Ishikawa (cell line): ENCODE results near the gene SLC11A1.

Source experiments
- CEBPB ChIP-seq: IDR thresholded peaks from 2 replicates; pipeline ENCODE4 v1.6.1; 2012
- CREB1 ChIP-seq: IDR thresholded peaks from 2 replicates; pipeline ENCODE4 v1.6.1; 2012; ENCODE audit warnings: low read depth
- EGR1 ChIP-seq: IDR thresholded peaks from 2 replicates; pipeline ENCODE4 v1.6.1; 2012
- EP300 ChIP-seq: IDR thresholded peaks from 2 replicates; pipeline ENCODE4 v1.6.1; 2012; ENCODE audit warnings: borderline replicate concordance
- FOXM1 ChIP-seq: IDR thresholded peaks from 2 replicates; pipeline ENCODE4 v1.6.1; 2012; ENCODE audit warnings: low read depth, borderline replicate concordance
- MAX ChIP-seq: IDR thresholded peaks from 2 replicates; pipeline ENCODE4 v1.6.1; 2012
- NFIC ChIP-seq: IDR thresholded peaks from 2 replicates; pipeline ENCODE4 v1.6.1; 2012
- RAD21 ChIP-seq: IDR thresholded peaks from 2 replicates; pipeline ENCODE4 v1.6.1; 2012; ENCODE audit warnings: low read depth
- TAF1 ChIP-seq: IDR thresholded peaks from 2 replicates; pipeline ENCODE4 v1.6.1; 2012; ENCODE audit warnings: low read depth, mild to moderate bottlenecking
- TCF12 ChIP-seq: IDR thresholded peaks from 2 replicates; pipeline ENCODE4 v1.6.1; 2012; ENCODE audit warnings: low read depth
- TEAD4 ChIP-seq: IDR thresholded peaks from 2 replicates; pipeline ENCODE4 v1.6.1; 2012
- YY1 ChIP-seq: IDR thresholded peaks from 2 replicates; pipeline ENCODE4 v1.6.1; 2012; ENCODE audit warnings: low read depth
- ZBTB7A ChIP-seq: IDR thresholded peaks from 2 replicates; pipeline ENCODE4 v1.6.1; 2012; ENCODE audit warnings: low read depth
- TF ChIP-seq, protein P1 (sequence below): IDR thresholded peaks from 2 replicates; pipeline ENCODE4 v1.6.1; 2012; ENCODE audit warnings: low read depth, mild to moderate bottlenecking
- TF ChIP-seq, protein P2 (sequence below): IDR thresholded peaks from 2 replicates; pipeline ENCODE4 v1.6.1; 2012

Gene SLC11A1

GRCh38 chr2:218386505-218387368, 4.7 kb downstream of the SLC11A1 start:
- TF ChIP-seq, protein P1, sequence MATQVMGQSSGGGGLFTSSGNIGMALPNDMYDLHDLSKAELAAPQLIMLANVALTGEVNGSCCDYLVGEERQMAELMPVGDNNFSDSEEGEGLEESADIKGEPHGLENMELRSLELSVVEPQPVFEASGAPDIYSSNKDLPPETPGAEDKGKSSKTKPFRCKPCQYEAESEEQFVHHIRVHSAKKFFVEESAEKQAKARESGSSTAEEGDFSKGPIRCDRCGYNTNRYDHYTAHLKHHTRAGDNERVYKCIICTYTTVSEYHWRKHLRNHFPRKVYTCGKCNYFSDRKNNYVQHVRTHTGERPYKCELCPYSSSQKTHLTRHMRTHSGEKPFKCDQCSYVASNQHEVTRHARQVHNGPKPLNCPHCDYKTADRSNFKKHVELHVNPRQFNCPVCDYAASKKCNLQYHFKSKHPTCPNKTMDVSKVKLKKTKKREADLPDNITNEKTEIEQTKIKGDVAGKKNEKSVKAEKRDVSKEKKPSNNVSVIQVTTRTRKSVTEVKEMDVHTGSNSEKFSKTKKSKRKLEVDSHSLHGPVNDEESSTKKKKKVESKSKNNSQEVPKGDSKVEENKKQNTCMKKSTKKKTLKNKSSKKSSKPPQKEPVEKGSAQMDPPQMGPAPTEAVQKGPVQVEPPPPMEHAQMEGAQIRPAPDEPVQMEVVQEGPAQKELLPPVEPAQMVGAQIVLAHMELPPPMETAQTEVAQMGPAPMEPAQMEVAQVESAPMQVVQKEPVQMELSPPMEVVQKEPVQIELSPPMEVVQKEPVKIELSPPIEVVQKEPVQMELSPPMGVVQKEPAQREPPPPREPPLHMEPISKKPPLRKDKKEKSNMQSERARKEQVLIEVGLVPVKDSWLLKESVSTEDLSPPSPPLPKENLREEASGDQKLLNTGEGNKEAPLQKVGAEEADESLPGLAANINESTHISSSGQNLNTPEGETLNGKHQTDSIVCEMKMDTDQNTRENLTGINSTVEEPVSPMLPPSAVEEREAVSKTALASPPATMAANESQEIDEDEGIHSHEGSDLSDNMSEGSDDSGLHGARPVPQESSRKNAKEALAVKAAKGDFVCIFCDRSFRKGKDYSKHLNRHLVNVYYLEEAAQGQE: no peak
- TF ChIP-seq EGR1 (no peak), TEAD4 (no peak), FOXM1 (no peak), ZBTB7A (no peak), RAD21 (no peak), EP300 (no peak), TAF1 (no peak), TCF12 (no peak), CEBPB (no peak), MAX (no peak), YY1 (no peak)
- TF ChIP-seq, protein P2, sequence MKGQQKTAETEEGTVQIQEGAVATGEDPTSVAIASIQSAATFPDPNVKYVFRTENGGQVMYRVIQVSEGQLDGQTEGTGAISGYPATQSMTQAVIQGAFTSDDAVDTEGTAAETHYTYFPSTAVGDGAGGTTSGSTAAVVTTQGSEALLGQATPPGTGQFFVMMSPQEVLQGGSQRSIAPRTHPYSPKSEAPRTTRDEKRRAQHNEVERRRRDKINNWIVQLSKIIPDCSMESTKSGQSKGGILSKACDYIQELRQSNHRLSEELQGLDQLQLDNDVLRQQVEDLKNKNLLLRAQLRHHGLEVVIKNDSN: no peak

DNA sequence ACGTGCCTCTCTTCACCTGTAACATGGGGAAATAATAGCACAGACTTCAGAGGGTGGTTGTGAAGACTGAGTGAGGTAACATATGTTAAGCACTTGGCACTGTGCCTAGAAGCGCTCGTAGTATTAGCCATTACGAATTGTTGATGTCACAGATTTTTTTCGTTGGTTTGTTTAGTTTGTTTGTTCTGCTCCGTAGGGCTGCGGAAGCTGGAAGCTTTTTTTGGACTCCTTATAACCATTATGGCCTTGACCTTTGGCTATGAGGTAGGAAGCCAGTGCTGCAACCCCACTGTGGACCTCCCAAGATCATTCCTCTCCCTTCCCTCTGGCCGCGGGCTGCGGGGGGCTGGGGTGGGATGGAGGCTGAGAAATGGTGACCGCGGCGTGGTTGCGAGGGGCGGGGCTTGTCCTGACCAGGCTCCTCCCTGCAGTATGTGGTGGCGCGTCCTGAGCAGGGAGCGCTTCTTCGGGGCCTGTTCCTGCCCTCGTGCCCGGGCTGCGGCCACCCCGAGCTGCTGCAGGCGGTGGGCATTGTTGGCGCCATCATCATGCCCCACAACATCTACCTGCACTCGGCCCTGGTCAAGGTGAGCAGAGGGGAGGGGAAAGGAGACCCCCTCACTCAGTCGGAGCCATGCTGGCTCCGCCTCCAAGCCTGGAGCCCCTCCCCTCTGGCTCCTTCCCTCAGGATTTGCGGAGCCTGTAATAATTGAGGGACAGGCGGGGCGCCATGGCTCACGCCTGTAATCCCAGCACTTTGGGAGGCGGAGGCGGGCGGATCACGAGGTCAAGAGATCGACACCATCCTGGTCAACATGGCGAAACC, 5.5 kb downstream of the SLC11A1 start:
- TF ChIP-seq YY1 (peak; percentile 26; the same call in 1 of the 2 replicates), TAF1 (no peak), NFIC (peak; percentile 45; the same call in 1 of the 2 replicates), MAX (peak; percentile 46)

DNA sequence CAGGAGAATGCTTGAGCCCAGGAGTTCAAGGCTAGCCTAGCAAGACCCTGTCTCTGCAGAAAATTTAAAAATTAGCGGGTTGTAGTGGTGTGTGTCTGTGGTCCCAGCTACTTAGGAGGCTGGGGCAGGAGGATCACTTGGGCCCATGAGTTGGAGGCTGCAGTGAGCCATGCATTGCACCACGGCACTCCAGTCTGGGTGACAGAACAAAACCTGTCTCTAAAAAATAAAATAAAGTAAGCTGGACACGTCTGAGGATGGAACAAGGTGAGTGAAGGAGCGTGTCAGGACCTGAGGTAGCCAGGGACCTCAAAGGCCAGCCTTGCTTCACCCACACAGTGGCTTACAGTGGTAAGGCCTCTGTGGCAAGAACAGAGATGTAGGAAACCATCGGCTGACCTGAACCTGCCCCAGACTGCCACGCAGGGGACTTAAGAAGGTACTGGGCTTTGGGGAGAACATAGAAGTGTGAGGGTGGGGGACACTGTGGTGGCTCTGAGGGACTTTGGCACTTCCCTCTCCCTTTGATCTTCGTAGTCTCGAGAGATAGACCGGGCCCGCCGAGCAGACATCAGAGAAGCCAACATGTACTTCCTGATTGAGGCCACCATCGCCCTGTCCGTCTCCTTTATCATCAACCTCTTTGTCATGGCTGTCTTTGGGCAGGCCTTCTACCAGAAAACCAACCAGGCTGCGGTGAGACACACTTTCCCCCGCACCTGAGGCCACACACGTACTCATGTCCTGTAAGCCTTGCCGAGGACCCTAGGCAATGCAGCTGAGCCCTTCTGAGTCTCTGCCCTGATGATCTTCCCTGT, 7.5 kb downstream of the SLC11A1 start:
- TF ChIP-seq EGR1 (no peak), FOXM1 (no peak), NFIC (no peak), TEAD4 (no peak), ZBTB7A (no peak), CREB1 (no peak), YY1 (no peak), CEBPB (no peak), RAD21 (no peak), TAF1 (no peak), EP300 (no peak)
- TF ChIP-seq, protein P2: no peak
- TF ChIP-seq, protein P1: no peak

- TF ChIP-seq, protein P1: no peak
These were observed 9.1 kb downstream of the SLC11A1 start for GRCh38 chr2:218391202-218391601.
